Measurements from ENCODE around the gene GIMAP8. TPM values are rescaled to one million over a fixed set of nuclear protein-coding genes. Genes with fewer than 3 reads are reported as not detected.

The GIMAP8 gene
- polyA plus RNA-seq (ENCODE audit: low read depth in 6 of 6): under 1 TPM in 4 of 6 donors, not detected in 2; 0.07 to 0.22 (median 0.08) TPM

DNA sequence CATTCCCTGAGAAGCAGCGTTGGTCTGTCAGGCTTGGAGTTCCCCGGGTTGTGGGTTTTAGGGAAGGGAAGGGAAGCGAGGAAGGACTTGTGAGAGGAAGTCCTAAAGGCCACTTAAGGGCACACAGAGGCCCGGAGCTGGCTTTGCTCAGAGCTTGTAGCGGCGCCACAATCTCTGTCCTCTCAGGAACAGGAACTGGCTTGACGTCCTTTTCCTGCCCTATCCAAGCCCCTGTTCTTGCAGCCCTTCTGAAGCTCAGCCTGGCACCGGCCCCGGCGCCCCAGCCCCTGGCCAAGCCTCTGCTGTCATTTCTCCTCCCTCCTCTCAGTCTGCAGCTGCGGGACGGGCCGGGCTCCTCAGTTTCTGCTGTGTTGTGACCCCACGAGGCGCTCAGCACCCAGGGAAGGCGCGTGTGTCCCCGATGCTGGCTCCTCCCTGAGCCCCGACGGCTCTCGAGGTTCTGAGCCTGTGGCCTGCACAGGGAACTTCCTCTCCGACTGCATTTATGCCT, at the start of gene GIMAP8:
GIMAP8 (plus strand) TSS at position 140 of the 511 bp plus-strand sequence. CDS start 16,069 bp downstream, outside the sequence.
- peaks cover 3 to 6% of the 10 kb centered on the region in 2 donors for H3K36me3 Mint-ChIP-seq
- peak within 1 kb of the TSS in 5 of 6 donors; percentile 59 to 94 (median 87) for H3K27ac Mint-ChIP-seq
- ATAC-seq (ENCODE audit: low read depth in 2 of 2) (peak; percentile 45 to 47), DNase-seq (no peak)
- H3K9me3 Mint-ChIP-seq: peaks cover 0 to 2% (median 0%) of the 10 kb centered on the region in 7 donors
- peak within 1 kb of the TSS; percentile 65 to 95 (median 86) for H3K4me3 Mint-ChIP-seq
- H3K4me1 Mint-ChIP-seq: peaks cover 36 to 44% (median 37%) of the 10 kb centered on the region in 3 donors
- peaks cover 30 to 36% (median 34%) of the 10 kb centered on the region in 3 donors for H3K27me3 Mint-ChIP-seq

DNA sequence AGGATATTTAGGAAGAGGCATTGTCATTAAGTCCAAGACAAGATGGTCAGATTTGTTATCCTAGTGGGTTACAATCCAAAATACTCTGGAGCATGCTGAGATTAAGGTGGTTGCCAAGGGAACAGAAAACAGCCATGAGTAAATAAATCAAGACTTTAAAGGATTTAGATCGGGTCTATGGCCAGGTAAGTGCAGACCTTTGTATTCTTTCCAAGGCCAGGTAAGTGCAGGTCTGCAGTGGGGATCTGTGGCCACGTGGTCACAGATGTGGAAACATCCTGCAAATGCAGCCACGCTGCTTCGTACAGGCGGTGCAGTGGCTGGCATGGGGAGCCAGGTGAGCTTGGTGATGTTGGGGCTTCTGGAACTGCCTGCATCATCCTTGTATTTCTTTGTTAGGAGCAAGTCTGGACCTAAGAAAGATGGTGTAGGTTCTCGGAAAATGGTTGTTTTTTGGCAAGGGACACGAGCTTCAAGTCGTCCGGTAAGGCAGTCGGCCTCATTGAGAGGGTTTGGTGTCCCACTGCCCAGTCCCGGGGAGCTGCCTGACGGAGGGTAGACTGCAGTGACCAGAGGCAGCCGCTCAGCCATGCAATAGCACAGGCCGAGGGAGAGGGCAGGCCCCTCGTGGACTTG, 49.5 kb upstream of the GIMAP8 start:
- H3K27ac Mint-ChIP-seq: peak overlapping the region in 2 of 6 donors; percentile 41 to 59
- H3K4me3 Mint-ChIP-seq: peak overlapping the region in 1 of 8 donors; percentile 70
- H3K27me3 Mint-ChIP-seq: no peaks in the 10 kb centered on the region
- no peaks in the 10 kb centered on the region for H3K36me3 Mint-ChIP-seq
- ATAC-seq (ENCODE audit: low read depth in 2 of 2) (no peak), DNase-seq (no peak)
- no peaks in the 10 kb centered on the region for H3K9me3 Mint-ChIP-seq
- H3K4me1 Mint-ChIP-seq: peaks cover 32 to 48% (median 34%) of the 10 kb centered on the region in 3 donors

DNA sequence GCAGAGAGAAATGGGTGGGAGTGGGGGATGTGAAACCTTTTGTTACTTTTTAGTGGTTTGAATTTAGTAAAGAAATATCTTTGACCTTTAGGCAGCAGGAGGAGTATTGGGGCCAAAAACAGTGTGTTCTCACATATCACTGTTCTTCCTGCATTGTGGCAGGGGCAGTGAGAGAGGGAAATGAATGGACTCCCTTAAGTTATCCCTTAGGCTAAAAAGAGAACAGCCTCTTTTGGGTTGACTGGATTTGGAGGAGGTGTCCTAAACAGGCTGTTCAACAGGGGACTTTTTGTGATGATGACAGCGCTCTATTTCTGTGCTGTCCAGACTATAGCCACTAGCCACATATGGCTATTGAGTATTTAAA, 49.0 kb upstream of the GIMAP8 start:
- H3K27ac Mint-ChIP-seq: peak overlapping the region in 1 of 6 donors; percentile 41
- H3K36me3 Mint-ChIP-seq: no peaks in the 10 kb centered on the region
- ATAC-seq (ENCODE audit: low read depth in 2 of 2): no peak
- no peaks in the 10 kb centered on the region for H3K9me3 Mint-ChIP-seq
- no peaks in the 10 kb centered on the region for H3K27me3 Mint-ChIP-seq
- H3K4me3 Mint-ChIP-seq: peak overlapping the region in 1 of 8 donors; percentile 70
- no peak for DNase-seq
- peaks cover 37 to 49% (median 39%) of the 10 kb centered on the region in 3 donors for H3K4me1 Mint-ChIP-seq

DNA sequence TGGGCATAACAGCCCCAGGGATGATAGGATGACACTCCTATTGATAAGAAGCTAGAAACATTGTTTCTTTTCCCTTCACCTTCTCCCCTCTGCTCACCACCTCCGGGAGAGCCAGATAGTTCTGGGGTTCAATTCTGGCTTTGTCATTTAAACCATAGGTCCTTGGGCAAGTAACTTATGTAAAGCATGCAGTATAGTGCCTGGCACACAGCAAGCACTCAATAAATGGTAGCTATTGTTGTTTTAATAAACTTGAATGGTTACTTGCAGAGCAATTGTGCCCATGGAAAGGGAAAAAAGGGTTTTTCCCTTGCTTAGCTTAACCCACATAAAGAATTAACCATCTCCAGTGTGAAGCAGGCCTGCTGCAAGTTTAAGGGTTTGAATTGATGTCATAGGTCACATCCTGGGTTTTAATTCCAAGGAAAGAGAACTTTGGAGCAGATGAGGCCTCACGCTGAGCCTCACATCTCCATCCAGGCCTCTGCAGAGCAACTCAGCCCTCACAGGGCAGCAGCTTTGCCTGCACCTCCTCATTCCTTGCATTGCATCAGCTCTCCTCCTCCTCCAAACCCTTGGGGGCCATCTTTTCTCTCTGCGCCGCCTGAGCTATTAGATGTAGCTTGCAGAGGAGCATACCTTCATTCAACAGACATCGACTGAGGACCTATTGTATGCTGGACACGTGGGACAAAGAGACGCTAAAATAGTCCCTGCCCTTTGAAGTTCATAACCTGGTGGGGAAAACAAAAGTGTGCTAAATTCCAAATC, 48.4 kb upstream of the GIMAP8 start:
- Mint-ChIP-seq H3K9me3 (peaks cover 0 to under 1% (median 0%) of the 10 kb centered on the region in 7 donors), H3K4me3 (peak overlapping the region in 5 of 8 donors; percentile 4 to 95 (median 70)), H3K27ac (peak overlapping the region in 5 of 6 donors; percentile 70 to 97 (median 82)), H3K27me3 (no peaks in the 10 kb centered on the region), H3K36me3 (peaks cover 2 to 3% of the 10 kb centered on the region in 2 donors), H3K4me1 (peaks cover 41 to 55% (median 45%) of the 10 kb centered on the region in 3 donors)
- ATAC-seq (ENCODE audit: low read depth in 2 of 2): no peak
- DNase-seq: no peak

DNA sequence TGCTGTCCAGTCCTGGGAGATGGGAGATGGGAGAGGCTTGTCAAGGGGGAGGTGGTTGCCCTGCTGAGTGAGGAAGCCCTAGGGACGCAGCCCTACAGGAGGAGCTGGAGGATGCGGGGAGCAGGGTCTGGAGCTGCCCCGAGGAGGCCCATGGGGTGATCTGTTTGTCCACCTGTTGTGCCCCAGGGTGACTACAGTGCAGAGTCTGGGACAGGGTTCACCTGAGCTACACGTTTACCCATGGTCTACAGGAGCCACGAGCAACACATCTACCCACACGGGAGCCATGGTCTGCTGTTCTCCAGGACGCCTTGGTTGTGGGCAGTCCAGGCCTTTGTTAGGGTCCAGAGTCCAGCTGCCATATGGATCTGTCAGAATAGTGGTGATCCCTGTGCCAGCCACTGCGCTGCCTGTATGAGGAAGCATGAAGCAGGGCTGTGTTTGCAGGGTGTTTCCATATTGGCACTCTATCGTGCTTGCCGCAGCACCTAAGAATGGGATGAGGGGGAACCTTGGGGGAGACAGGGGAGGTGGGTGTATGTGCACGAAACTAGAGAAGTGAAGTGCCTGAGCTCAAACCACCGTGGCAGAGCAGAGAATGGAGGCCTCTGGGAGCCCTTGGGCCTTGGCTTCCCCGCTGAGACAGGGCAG, 47.6 kb upstream of the GIMAP8 start:
- ATAC-seq (ENCODE audit: low read depth in 2 of 2) (no peak), DNase-seq (no peak)
- Mint-ChIP-seq H3K4me3 (peak overlapping the region in 7 of 8 donors; percentile 4 to 95 (median 42)), H3K36me3 (peaks cover 4 to 7% of the 10 kb centered on the region in 2 donors), H3K9me3 (peaks cover 0 to 2% (median 0%) of the 10 kb centered on the region in 7 donors), H3K27me3 (no peaks in the 10 kb centered on the region), H3K4me1 (peaks cover 43 to 59% (median 47%) of the 10 kb centered on the region in 3 donors), H3K27ac (peak overlapping the region; percentile 7 to 100 (median 95))

DNA sequence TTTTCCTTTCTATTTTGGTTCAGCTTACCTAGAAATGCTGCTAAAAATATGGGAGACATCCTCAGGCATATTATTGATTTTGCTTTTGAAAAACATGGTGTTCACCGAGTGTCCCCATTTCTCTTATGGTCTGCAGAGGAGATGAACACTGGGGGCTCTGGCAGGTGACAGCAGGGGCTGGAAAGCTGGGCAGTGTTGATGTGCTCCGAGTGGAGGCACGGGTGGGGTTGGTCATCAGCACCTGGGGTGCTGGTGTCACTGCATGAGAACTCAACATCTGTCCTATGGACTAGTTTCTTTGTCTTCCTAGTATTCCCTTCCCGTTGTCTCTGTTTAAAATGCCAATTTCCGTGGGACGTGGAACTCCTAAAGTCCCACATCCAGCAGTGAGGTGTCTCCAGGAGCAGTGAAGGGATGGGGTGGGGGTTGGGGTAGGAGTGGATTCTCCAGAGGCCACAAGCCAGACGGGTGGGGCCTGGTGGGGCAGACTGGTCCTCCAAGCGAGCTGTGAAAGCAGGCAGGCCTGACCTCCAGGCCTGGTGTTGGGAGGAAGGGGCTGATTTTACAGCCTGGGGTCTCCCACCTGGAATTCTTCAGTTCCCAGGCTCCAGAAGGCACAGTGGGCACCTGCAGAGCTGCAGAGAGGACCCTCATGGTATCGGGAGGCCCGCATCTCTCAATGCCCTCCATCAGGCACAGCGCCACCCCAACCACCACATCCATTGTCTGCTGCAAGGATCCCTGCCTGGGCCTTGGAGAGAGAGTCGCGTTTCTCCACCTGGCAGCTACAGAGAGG, 46.9 kb upstream of the GIMAP8 start:
- Mint-ChIP-seq H3K27me3 (no peaks in the 10 kb centered on the region), H3K27ac (peak overlapping the region; percentile 97 to 100 (median 100)), H3K4me1 (peaks cover 46 to 62% (median 51%) of the 10 kb centered on the region in 3 donors), H3K36me3 (peaks cover 4 to 11% of the 10 kb centered on the region in 2 donors), H3K9me3 (peaks cover 0 to 2% (median 0%) of the 10 kb centered on the region in 7 donors), H3K4me3 (peak overlapping the region; percentile 74 to 97 (median 90))
- ATAC-seq (ENCODE audit: low read depth in 2 of 2) (no peak), DNase-seq (no peak)

DNA sequence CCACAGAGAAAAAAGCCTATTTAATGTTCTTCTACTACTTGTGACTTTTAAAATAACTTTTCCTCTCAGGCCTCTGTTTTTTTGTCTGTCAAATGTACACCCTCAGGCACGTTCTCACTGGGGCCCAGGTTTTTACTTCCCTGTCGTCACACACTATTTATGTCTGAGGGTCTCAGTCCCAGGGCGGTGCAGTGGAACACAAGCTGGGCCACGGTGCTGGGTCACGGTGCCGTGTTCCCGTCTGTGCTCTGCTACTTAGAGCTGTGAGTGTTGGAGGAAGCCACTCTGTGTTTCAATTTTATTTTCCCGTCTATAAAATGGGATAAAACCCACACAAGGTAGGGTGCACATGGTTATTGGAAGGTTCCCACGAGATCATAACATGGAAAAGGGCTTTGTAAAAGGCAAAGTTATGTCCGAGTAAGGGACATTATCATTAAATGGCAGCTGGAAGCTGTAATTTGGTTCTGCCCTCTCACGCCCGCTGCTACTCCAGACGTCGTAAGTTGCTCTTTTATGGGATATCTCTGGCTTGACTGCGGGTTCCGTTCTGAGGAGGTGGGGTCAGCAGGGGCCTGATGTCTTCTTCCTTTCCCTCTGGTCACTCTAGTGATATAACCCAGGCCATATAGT, 46.1 kb upstream of the GIMAP8 start:
- Mint-ChIP-seq H3K36me3 (peaks cover 4 to 18% of the 10 kb centered on the region in 2 donors), H3K27me3 (no peaks in the 10 kb centered on the region), H3K4me3 (peak overlapping the region; percentile 74 to 97 (median 90)), H3K27ac (peak overlapping the region; percentile 97 to 100 (median 100)), H3K9me3 (peaks cover 0 to 2% (median 0%) of the 10 kb centered on the region in 7 donors), H3K4me1 (peaks cover 50 to 69% (median 58%) of the 10 kb centered on the region in 3 donors)
- DNase-seq (peak; percentile 64), ATAC-seq (ENCODE audit: low read depth in 2 of 2) (peak; percentile 5 to 7)

DNA sequence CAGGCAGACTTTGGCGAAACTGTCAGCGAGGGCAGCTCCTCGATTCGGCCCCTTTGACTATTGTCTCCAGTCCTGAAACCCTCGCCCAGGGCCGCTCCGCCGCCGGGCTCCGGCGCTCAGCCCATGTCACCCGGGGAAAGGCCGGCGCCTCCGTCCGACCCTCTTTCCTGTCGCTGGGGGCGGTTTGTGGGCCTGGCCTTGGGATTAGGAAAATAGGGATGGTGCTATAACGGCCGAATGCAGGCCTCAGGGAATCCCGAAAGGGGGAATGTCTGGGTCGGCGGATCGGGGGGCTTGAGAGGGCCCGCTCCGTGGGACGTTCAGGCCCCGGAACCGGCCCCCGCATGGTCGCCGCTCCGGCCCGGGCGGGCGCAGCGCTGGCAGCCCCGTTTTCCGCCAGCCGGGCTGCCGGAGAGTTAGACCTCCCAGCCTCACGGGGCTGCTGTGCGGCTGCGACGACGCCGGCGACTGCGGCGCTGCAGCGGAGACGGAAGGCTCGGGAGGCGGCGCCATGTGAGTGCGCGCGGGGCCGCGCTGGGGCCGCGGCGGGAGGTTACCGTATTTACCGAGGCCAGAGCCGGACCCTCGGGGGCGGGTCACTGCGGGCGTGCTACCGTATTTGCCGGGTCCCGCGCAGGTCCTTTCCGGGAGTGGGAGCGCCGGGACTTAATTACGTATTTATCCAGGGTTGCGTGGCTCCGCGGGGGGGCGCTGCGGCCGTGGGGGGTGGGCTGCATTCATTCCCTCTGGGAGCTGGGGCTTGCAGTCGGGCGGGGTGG, 45.4 kb upstream of the GIMAP8 start:
- Mint-ChIP-seq H3K27ac (peak overlapping the region; percentile 97 to 100 (median 100)), H3K36me3 (peaks cover 4 to 20% of the 10 kb centered on the region in 2 donors), H3K4me1 (peaks cover 50 to 73% (median 65%) of the 10 kb centered on the region in 3 donors), H3K9me3 (peaks cover 0 to 2% (median 0%) of the 10 kb centered on the region in 7 donors), H3K4me3 (peak overlapping the region; percentile 74 to 99 (median 94)), H3K27me3 (no peaks in the 10 kb centered on the region)
- DNase-seq: peak; percentile 84
- ATAC-seq (ENCODE audit: low read depth in 2 of 2): peak; percentile 39

DNA sequence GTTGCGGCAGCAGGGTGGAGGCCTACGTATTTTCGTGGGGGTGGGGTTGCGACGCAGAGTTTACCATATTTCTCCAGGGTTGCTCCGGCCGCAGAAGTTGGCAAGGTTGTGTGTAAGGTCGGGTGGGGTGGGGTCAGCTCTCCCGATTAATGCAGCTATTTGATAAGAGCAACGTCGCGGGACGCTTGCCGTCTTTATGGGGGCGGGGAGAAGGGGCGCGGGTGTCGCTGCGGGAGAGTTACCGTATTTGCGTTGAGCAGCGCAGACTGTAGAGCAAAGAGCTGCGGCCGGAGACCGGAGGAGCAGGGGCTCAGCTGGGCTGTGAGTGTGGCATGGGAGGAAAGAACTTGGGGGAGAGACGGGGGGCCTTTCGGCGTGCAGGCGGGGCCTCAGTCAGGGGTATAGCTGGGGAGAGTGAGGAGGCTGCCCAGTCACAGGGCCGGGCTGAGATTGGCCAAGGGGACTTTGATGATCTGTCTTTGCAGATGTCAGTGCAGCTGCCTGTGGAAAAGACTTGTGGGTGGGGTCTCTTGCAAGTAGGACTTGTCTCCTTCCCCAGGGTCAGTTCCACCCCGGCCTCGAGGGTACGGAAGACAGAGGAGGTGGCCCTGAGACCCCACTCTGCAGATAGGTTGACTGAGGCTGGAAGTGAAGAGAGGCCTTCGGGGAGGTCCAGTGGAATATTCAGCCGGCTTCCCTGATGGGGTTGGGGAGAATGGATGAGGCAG, 44.7 kb upstream of the GIMAP8 start:
- Mint-ChIP-seq H3K4me1 (peaks cover 50 to 73% (median 70%) of the 10 kb centered on the region in 3 donors), H3K4me3 (peak overlapping the region; percentile 74 to 99 (median 94)), H3K27ac (peak overlapping the region; percentile 97 to 100 (median 100)), H3K27me3 (no peaks in the 10 kb centered on the region), H3K9me3 (peaks cover 0 to 2% (median 0%) of the 10 kb centered on the region in 7 donors), H3K36me3 (peaks cover 4 to 20% of the 10 kb centered on the region in 2 donors)
- no peak for DNase-seq
- ATAC-seq (ENCODE audit: low read depth in 2 of 2): peak; percentile 1 to 4

DNA sequence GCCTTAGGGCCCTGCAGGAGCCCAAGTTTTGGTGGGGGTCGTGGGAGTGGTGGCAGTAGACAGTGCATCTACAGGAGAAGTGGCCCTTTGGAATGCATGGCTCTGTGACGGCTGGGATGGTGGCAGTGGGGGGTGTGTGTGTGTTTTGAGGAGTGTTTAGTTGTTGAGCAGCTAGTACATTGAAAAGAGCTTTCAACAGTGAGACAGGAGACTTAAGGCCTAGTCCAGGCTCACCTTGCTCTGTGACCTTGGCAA, 44.2 kb upstream of the GIMAP8 start:
- DNase-seq: no peak
- Mint-ChIP-seq H3K9me3 (peaks cover 0 to 2% (median 0%) of the 10 kb centered on the region in 7 donors), H3K4me3 (peak overlapping the region; percentile 74 to 99 (median 94)), H3K36me3 (peaks cover 4 to 20% of the 10 kb centered on the region in 2 donors), H3K27ac (peak overlapping the region; percentile 97 to 100 (median 100)), H3K27me3 (no peaks in the 10 kb centered on the region), H3K4me1 (peaks cover 45 to 69% (median 68%) of the 10 kb centered on the region in 3 donors)
- no peak for ATAC-seq (ENCODE audit: low read depth in 2 of 2)

Measured in naive B cell (primary cell).